Globus pallidus (tissue), 1 donor: ENCODE results near the gene EYS.
A peak's percentile ranks its signal among the peaks of the same experiment; 100 is the strongest.
"Not testable (repeated sequence)": the region's sequence is repeated elsewhere in the genome, so short reads cannot be mapped to it uniquely, and the experiment has no call there.

Experiments used
- DNase-seq: peaks from one replicate; pipeline ENCODE4 v3.0.0-alpha.2; 2015; ENCODE audit warnings: low spot score

Gene EYS

DNA sequence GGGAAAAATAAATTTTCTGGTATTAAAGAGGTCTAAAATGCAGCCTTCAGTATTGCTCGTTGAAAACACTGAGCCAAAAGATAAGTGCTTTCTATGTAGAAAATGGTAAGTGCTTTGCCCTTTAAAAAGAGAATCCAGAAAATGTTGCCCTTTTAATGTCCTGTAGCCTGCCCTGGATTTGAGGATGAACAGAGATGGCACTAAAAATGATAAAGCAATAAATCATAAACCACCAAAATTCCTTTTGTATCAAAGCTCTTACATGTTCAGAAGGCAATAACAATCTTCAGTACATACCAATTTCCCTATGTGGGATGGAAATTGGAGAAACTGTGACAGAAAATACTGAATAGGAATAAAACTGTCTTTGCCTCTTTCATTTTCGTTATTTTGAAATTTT is 1665.7 kb downstream of the EYS start:
- no peak for DNase-seq

- no peak for DNase-seq
Measured at GRCh38 chr6:64040113-64040512, 1666.9 kb downstream of the EYS start.

GRCh38 chr6:64037427-64037826 is 1669.6 kb downstream of the EYS start:
- no peak for DNase-seq

DNA sequence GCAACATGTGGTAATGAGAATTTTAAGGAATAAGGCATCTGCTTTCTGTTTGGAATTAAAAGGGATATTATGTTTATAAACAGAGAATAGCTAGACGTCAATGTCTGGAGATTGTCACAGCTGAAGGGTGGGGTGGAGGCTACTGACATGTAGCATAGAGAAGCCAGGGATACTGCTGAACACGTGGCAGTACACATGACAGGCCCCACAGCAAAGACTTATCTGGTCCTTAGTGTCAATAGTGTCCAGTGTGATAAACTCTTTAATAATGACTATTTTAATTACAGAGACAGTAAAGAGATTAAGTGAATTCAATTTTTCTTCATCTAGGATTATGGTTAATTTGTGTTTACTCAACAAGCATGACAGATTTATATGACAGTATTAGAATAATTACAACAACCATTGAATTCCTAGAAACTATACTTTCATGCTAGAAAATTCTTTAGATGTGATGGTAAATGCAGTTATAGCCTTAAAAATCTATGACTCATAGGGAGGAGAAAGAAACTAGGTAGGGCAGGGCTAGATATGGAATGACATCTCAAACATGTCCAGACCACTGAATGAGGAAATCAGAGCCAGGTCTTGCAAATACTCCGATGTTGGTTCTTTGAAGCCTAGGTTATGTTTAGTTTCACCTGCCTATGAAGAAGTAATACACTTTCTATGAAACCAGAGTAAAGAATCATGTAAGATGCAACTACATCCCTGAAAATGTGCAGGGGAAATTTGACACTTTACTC is 1671.9 kb downstream of the EYS start:
- DNase-seq, result no peak

- no peak for DNase-seq
Measured at GRCh38 chr6:64034291-64034690, 1672.7 kb downstream of the EYS start.

DNA sequence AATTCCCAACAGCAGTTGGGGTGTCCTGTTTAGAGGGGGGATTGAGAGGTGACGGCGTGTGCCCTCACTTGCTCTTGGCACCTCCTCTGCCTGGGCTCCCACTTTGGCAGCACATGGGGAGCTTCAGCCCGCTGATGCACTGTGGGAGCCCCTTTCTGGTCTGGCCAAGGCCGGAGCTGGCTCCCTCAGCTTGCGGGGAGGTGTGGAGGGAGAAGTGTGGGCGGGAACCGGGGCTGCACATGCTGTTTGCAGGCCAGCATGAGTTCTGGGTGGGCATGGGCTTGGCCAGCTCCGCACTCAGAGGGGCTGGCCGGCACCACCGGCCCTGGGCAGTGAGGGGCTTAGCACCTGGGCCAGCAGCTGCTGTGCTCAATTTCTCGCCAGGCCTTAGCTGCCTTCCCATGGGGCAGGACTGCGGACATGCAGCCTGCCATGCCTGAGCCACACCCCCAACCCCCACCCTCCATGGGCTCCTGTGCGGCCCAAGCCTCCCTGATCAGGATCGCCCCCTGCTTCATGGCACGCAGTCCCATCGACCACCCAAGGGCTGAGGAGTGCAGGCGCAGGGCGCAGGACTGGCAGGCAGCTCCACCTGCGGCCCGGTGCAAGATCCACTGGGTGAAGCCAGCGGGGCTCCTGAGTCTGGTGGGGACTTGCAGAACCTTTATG is 1675.9 kb downstream of the EYS start:
- not testable (repeated sequence) for DNase-seq

GRCh38 chr6:64023693-64024092 is 1683.3 kb downstream of the EYS start:
- no peak for DNase-seq

DNA sequence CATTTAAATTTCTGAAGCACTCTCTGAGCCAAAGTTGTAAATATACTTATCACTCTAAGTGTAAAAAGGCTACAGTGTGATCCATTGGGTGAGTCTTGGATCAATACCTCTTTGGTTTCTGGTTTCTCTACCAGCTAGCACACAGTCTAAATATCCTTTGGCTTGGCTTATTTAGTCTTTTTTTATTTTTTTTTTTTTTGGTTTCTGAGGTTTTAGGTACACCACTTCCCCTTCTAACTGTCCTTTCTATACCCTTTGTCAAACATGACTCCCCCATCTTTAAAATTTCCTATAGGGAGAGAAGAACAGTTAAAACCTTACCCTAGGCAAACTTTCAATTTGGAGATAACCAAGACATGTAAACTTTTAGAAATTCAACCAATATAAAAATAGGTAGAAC is 1692.4 kb downstream of the EYS start:
- no peak for DNase-seq

GRCh38 chr6:64013011-64013410 is 1694.0 kb downstream of the EYS start:
- peak; percentile 15 for DNase-seq

GRCh38 chr6:64012351-64013001 is 1694.5 kb downstream of the EYS start:
- DNase-seq, result peak; percentile 70

GRCh38 chr6:64010666-64011065 is 1696.4 kb downstream of the EYS start:
- DNase-seq, result no peak

DNA sequence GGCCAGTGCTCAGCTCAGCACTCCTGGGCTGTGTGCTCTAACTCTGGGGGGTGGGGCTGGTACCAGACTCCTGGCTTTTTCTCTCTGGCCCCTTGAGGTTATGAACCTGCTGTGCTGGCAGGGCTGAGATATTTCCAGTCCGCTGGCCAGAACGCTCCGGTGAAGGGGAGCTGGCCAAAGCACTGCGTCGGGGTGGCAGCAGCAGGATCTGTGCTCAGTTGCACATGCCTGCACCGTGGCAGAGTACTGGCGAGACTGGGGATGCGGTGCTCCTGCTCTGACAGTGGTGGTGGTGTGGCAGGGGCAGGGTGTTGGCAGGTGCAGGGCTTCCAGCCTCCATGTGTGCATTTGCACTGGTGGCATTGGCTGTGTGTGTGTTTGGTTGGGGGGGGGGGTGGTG is 1697.0 kb downstream of the EYS start:
- DNase-seq, result no peak

GRCh38 chr6:64006246-64006645 is 1700.8 kb downstream of the EYS start:
- no peak for DNase-seq

- no peak for DNase-seq
Measured at GRCh38 chr6:64000818-64001491, 1706.1 kb downstream of the EYS start.

DNA sequence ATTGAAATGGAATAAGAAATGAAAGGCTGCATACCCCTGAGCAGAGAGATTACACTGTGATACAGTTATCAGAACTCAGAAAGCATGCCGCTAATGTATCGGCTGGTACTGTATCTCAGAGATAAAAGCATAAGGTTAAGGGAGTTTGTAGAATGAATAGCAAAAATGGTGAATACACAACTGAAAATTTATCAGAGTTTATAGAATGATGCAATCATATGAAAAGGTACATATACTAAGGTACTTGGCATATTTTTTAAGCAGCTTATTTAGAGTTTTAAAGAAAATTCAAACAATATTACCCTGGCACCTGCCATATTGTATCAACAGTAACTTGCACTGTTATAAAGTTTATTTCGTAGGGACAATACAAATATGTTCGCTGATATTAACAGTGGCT is 1707.4 kb downstream of the EYS start:
- no peak for DNase-seq

DNA sequence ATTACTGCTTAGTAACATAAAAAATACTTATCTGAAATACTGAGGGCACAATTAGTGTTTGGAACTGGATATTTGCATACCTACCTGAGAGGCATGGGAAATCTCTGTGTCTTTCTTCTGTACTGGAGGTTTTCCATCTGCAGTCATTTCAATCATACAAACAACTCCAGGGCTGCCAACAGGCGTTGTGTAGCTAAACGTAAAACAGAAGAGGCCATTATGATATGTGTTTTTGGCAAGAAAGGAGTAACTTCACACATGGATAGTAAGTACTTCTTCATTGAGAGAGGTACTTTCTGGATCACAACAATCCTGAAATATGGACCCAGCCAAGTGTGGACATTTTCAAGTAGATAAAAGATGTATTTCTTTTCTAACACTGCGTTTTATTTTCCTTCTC is 1708.0 kb downstream of the EYS start:
- no peak for DNase-seq

DNA sequence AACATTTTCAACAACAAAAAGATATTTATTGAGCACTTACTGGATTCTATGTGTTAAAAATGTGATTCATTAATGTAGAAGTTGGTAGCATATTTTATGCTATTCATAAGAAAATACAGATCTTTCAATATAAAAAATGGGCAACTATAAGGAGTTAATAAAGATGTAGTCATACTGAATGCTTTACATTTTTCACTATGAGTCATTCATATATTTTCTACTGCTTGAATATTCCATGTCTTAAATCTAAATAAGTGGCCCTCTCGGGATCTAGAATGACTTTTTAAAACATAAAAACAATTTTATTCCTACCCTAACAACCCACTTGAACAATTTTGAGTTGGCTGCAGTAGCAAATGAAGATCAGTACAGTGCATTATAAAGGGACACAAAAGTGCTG is 1709.3 kb downstream of the EYS start:
- no peak for DNase-seq

DNA sequence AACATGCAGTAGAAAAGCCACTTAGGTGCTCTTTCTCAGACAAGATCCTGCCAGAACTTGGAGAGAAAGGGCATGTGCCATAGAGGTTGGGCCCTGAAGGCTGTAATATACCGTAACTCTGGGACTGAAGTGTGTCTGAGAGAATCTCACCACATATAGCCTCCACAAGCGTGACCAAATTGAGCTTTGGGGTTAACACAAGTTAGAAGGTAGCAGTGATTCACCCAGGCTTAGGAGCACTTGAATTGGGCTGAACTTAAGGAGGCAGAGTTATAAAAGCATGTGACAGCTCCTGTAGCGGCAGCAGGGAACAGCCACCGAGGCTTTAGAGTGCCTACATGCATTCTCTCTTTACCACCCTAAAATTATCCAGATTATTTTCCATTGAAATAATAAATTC is 1709.8 kb downstream of the EYS start:
- DNase-seq, result no peak

- DNase-seq, result no peak
Measured at GRCh38 chr6:63985223-63985622, 1721.8 kb downstream of the EYS start.

- DNase-seq, result no peak
Measured at GRCh38 chr6:63975699-63976098, 1731.3 kb downstream of the EYS start.

DNA sequence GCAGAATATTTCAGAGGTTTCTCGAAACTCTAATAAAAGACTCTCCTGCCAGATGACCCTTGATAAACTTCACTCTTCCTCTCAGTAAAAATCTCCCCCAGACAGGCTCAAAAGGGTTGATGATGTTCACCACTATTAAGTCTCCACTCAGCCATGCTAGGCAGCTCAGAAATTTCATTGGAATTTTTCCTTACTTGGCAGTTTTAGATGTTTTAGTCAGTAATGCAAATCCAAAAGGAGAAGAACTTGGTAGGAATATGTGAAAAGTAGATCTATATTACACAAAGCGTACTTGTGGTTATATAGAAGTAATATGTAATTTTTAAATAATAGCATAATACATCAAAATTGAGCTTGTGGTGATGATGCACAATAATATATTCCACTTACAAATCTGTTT is 1738.4 kb downstream of the EYS start:
- DNase-seq, result no peak

DNA sequence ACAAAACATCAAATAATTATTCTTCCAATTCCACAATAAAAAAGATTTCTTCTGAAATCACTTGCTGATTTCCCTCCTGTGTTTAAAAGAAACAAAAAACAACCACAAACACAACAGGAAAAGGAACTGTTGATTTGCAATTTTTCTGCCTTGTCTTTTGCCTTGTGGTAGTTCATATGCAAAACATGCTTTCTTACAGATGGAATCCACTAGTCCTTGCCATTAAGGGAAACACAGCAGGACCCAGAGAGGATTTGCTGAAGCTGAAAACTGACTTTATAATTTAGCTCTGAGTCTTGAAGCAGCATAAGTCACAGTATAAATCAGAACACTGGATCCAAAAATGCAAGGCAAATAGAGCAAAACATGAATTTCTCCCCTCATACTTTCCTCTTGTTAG is 1742.7 kb downstream of the EYS start:
- DNase-seq, result no peak
